Esophagus muscularis mucosa (tissue), 4 donors: ENCODE results near the gene BTBD9. TPM values are rescaled to one million over a fixed set of nuclear protein-coding genes. Genes with fewer than 3 reads are reported as not detected.

Experiments
- DNase-seq: peaks from one replicate; pipeline ENCODE4 v3.0.0-alpha.2; 2017; ENCODE audit errors: extremely low spot score
- H3K27ac ChIP-seq, 4 donors: fragments of 200-600 bp; sonication (generic); replicated peaks in 1 of 4; 1 replicate in 3 of 4; 2 replicates in 1 of 4; pipeline ENCODE4 v1.5.1; 2016 to 2019; ENCODE audit warnings: mild to moderate bottlenecking in 1 of 4
- H3K27me3 ChIP-seq, 4 donors: fragments of 200-600 bp; sonication (generic); one replicate each; pipeline versions ENCODE4 v1.5.1 to v1.6.0; 2016 to 2019
- H3K36me3 ChIP-seq, 4 donors: fragments of 200-600 bp; sonication (generic); one replicate each; pipeline ENCODE4 v1.5.1; 2016 to 2019
- H3K4me1 ChIP-seq, 4 donors: fragments of 200-600 bp; sonication (generic); one replicate each; pipeline ENCODE4 v1.5.1; 2016 to 2019
- H3K4me3 ChIP-seq, 4 donors: fragments of 200-600 bp; sonication (generic); 1 replicate in 2 of 4; 2 replicates in 2 of 4; pipeline ENCODE4 v1.5.1; 2016 to 2019; ENCODE audit warnings: mild to moderate bottlenecking in 4 of 4, moderate library complexity in 1 of 4
- H3K9me3 ChIP-seq, 4 donors: fragments of 200-600 bp; sonication (generic); 1 replicate in 3 of 4; 2 replicates in 1 of 4; pipeline ENCODE4 v1.5.1; 2016 to 2019
- CTCF ChIP-seq, 3 experiments: fragments of 200-600 bp in 2 of 3; fragments of 450-650 bp in 1 of 3; sonication (generic) in 2 of 3; IDR thresholded peaks; one replicate each; pipeline ENCODE4 v1.5.1; 2017 to 2019; ENCODE audit warnings: antibody characterized with exemption in 3 of 3, mild to moderate bottlenecking in 2 of 3, moderate library complexity in 1 of 3
- EP300 ChIP-seq: sonication (generic); formaldehyde crosslinking; IDR thresholded peaks from one replicate; pipeline ENCODE4 v1.6.1; 2017; ENCODE audit warnings: antibody characterized with exemption
- POLR2A ChIP-seq: fragments of 450-650 bp; IDR thresholded peaks from one replicate; pipeline ENCODE4 v1.6.1; 2017; ENCODE audit warnings: antibody characterized with exemption, moderate library complexity, mild to moderate bottlenecking, low read depth
- POLR2AphosphoS5 ChIP-seq, 2 donors: sonication (generic); formaldehyde crosslinking; IDR thresholded peaks; one replicate each; pipeline ENCODE4 v1.6.1; 2017; ENCODE audit warnings: antibody characterized with exemption in 2 of 2
- WGBS: methylation state at CpG from one replicate; pipeline ENCODE4 v1.1.5; 2018; 5-methylcytosine and 5-hydroxymethylcytosine counted together
- intact Hi-C: fragments of 100-400 bp; cut with DNase I; formaldehyde crosslinking; loops from one replicate; pipeline ENCODE4 v1.15.1; 2023
- total RNA-seq, 4 donors: library from RNA; depleted of rRNA; stranded (reverse); fragments of >200 nt; gene quantifications; one replicate each; pipeline versions ENCODE4 v1.1.0 to v1.2.1, GENCODE V29; 2016

The BTBD9 gene
- total RNA-seq, 4 donors from 2014 or later = 9.4 to 14.1 (median 11.2) TPM

DNA sequence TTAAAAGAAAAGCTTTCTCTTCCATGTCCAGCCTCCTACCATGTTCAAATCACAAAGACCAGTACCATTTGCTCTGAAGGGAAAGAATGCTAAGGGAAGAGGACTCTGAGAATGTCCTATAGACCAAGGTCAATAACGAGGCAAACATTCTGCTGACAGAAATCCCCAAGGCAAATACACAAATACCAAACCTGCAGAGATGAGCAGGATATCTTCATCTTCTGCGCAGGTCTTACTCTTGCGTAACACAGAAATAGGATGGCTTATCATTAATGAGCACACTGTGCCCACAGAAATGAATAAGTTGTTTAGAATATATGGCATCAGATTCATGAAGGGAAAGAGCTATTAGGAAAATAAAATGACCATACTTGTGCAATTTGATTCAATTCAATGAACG lies 137.3 kb downstream of the BTBD9 start:
- no peak for TF ChIP-seq POLR2A
- no peak for TF ChIP-seq CTCF (IDR thresholded peaks at IDR 0.05)
- TF ChIP-seq POLR2AphosphoS5 (IDR thresholded peaks at IDR 0.05) = no peak
- no peak for TF ChIP-seq EP300
- Histone ChIP-seq H3K4me1 (peaks cover 0 to 15% (median 13%) of the 10 kb centered on the region in 4 donors), H3K27me3 (no peaks in the 10 kb centered on the region), H3K36me3 (no peaks in the 10 kb centered on the region), H3K27ac (no peak overlapping the region), H3K9me3 (no peaks in the 10 kb centered on the region), H3K4me3 (no peak overlapping the region)
- DNase-seq = no peak
- WGBS = 88% methylated on average over 4 of the region's 4 CpGs
- intact Hi-C loops = no loop called here

DNA sequence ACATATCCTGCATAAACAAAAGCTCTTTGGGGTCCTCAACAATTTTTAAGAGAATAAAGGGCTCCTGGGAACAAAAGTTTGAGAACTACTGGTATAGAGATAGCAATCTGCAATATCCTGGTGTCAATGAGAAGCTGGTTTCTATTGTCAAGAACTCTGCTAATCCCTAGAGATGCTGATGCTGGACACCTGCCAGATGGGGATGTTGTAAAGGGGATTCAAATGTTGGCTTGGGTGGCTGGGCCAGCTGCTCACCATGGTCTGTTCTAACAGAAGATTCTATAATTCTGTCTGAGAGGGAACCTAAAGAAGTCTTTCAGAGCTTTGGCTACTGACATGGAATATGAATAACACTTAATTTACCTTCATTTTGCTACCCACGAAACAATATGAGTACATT lies 137.8 kb downstream of the BTBD9 start:
- Histone ChIP-seq H3K4me3 (no peak overlapping the region), H3K27me3 (no peaks in the 10 kb centered on the region), H3K27ac (no peak overlapping the region), H3K9me3 (no peaks in the 10 kb centered on the region), H3K4me1 (peaks cover 0 to 15% (median 13%) of the 10 kb centered on the region in 4 donors), H3K36me3 (no peaks in the 10 kb centered on the region)
- 29% methylated on average over 1 of the region's 1 CpG for WGBS
- TF ChIP-seq POLR2AphosphoS5 (IDR thresholded peaks at IDR 0.05) (no peak), CTCF (IDR thresholded peaks at IDR 0.05) (no peak), POLR2A (no peak), EP300 (no peak)
- DNase-seq = no peak
- intact Hi-C loops = no loop called here

- intact Hi-C loops = loop anchor here (10.0 kb wide), 1 partner anchor 465 kb away; no protein-coding TSS in a partner anchor
- H3K9me3 ChIP-seq = no peaks in the 10 kb centered on the region
- no peak overlapping the region for H3K4me3 ChIP-seq
- H3K4me1 ChIP-seq = peaks cover 0 to 15% (median 13%) of the 10 kb centered on the region in 4 donors
- DNase-seq = no peak
- H3K27me3 ChIP-seq = no peaks in the 10 kb centered on the region
- 83% methylated on average over 5 of the region's 5 CpGs for WGBS
- no peaks in the 10 kb centered on the region for H3K36me3 ChIP-seq
- no peak for TF ChIP-seq POLR2A
- H3K27ac ChIP-seq = no peak overlapping the region
Observed at GRCh38 chr6:38499529-38500096, 140.1 kb downstream of the BTBD9 start.

- Histone ChIP-seq H3K27me3 (no peaks in the 10 kb centered on the region), H3K4me1 (peaks cover 0 to 15% (median 13%) of the 10 kb centered on the region in 4 donors), H3K27ac (no peak overlapping the region), H3K36me3 (no peaks in the 10 kb centered on the region), H3K9me3 (no peaks in the 10 kb centered on the region), H3K4me3 (no peak overlapping the region)
- no peak for TF ChIP-seq CTCF (IDR thresholded peaks at IDR 0.05)
- no peak for TF ChIP-seq EP300
- TF ChIP-seq POLR2AphosphoS5 (IDR thresholded peaks at IDR 0.05) = no peak
- no peak for TF ChIP-seq POLR2A
- DNase-seq = no peak
- 47% methylated on average over 5 of the region's 5 CpGs for WGBS
- intact Hi-C loops = loop anchor here (10.0 kb wide), 1 partner anchor 464 kb away; no protein-coding TSS in a partner anchor
Observed at GRCh38 chr6:38498805-38499445, 140.8 kb downstream of the BTBD9 start.

GRCh38 chr6:38498085-38498484 lies 141.6 kb downstream of the BTBD9 start:
- Histone ChIP-seq H3K36me3 (no peaks in the 10 kb centered on the region), H3K4me1 (peaks cover 0 to 15% (median 13%) of the 10 kb centered on the region in 4 donors), H3K9me3 (no peaks in the 10 kb centered on the region), H3K27me3 (no peaks in the 10 kb centered on the region), H3K27ac (no peak overlapping the region), H3K4me3 (no peak overlapping the region)
- DNase-seq = no peak
- 100% methylated on average over 1 of the region's 1 CpG for WGBS
- intact Hi-C loops = loop anchor here (10.0 kb wide), 1 partner anchor 463 kb away; no protein-coding TSS in a partner anchor
- TF ChIP-seq CTCF (IDR thresholded peaks at IDR 0.05) = no peak
